GM19324 (cell line): Measurements from ENCODE around the gene SH2D7.

Experiments
- ATAC-seq: cut with Tn5 transposase; IDR thresholded peaks from one replicate; pipeline ENCODE4 v1.9.1; 2021; ENCODE audit warnings: mild to moderate bottlenecking, moderate library complexity; ENCODE audit not compliant: unreplicated experiment, low FRiP score

Gene SH2D7

GRCh38 chr15:78076231-78077052 is 15.9 kb upstream of the SH2D7 start:
- ATAC-seq: no peak

GRCh38 chr15:78077053-78077870 is 15.1 kb upstream of the SH2D7 start, which contains the start of gene TBC1D2B:
Gene TBC1D2B (minus strand): TSS chr15:78077711. CDS start chr15:78077652, 59 bp downstream.
- peak; percentile 80 for ATAC-seq

- no peak for ATAC-seq
Measured at GRCh38 chr15:78077871-78078210, 14.5 kb upstream of the SH2D7 start.

GRCh38 chr15:78079298-78080087 is 12.9 kb upstream of the SH2D7 start:
- ATAC-seq: no peak

GRCh38 chr15:78080088-78080460 is 12.3 kb upstream of the SH2D7 start:
- no peak for ATAC-seq

- no peak for ATAC-seq
Measured at GRCh38 chr15:78082106-78082742, 10.1 kb upstream of the SH2D7 start.

GRCh38 chr15:78082743-78083110 is 9.6 kb upstream of the SH2D7 start:
- no peak for ATAC-seq

GRCh38 chr15:78083186-78083585 is 9.2 kb upstream of the SH2D7 start:
- no peak for ATAC-seq

- ATAC-seq: peak; percentile 83
Measured at GRCh38 chr15:78083687-78084448, 8.5 kb upstream of the SH2D7 start.

GRCh38 chr15:78084449-78084750 is 8.0 kb upstream of the SH2D7 start:
- ATAC-seq: no peak

- no peak for ATAC-seq
Measured at GRCh38 chr15:78085928-78086327, 6.4 kb upstream of the SH2D7 start.

- no peak for ATAC-seq
Measured at GRCh38 chr15:78087951-78088772, 4.2 kb upstream of the SH2D7 start.

- no peak for ATAC-seq
Measured at GRCh38 chr15:78088773-78089080, 3.6 kb upstream of the SH2D7 start.

- no peak for ATAC-seq
Measured at GRCh38 chr15:78090422-78091063, 1.8 kb upstream of the SH2D7 start.

- no peak for ATAC-seq
Measured at GRCh38 chr15:78093242-78094020, 1.1 kb downstream of the SH2D7 start.

- ATAC-seq: no peak
Measured at GRCh38 chr15:78097667-78098066, 5.3 kb downstream of the SH2D7 start.

GRCh38 chr15:78098131-78098755 is 5.9 kb downstream of the SH2D7 start:
- ATAC-seq: no peak

GRCh38 chr15:78100886-78101285 is 8.5 kb downstream of the SH2D7 start:
- ATAC-seq: no peak
